Measurements from ENCODE around the gene CNPY1.

Gene CNPY1

DNA sequence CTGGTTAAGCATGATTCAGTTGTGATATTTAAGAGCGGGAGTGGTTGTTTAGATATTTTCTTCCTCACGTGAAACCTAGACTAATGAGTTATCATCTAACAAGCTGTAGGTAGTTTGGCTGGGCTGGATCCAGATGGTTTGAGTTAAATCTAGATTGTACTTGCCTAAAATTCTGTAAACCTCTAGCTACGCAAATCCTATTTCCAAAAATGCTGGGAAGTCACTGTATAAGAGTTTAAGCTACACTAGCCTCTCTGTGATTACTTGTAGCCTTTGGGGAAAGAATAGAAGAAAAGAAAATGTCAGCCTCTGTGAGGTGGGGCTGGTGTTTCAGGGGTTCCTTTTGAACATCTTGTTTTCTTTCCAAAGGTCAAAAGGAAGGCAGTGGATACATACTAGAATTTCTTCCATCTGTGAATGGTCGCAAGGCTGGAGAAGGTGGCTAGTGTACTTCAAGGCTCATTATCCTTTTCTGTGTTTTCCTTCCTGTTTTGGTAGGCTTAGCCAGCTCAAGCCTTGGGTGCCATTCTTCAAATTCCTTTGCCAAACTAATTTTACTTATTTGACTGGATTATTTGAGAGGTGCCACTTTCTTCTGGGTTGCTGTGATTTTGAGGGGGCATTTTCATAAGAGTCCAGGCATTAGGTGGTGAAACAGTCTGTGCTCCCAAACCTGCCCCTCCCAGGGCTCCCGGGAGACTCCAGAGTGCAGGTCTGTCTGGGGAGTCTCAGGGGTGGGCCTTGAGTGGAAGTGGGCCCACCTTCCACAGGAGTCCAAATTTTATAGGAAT is 93.7 kb downstream of the CNPY1 start:
- DNase-seq, result no peak

DNA sequence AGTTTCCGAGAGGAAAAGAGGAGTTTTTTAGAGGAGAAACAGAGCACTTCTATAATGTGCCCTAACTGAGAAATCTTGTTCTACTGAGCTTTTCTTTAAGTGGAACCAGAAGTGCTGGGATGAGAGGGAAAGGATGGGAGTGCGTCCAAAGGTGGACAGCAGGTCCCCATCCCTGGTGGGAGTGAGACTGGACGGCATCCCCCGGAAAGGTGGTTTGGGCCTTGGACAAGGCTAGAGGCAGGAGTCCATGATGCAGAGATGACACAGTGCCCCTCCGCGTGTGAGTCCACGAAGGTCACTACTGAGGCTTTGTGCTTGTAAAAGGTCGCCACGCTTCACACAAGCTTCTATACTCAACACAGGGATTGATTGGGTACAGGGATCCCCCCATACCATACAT is 94.5 kb downstream of the CNPY1 start:
- DNase-seq, result no peak

All from activated effector memory CD4-positive, alpha-beta T cell treated with anti-CD3 and anti-CD28 coated beads, Interleukin-2, amount 50 U/mL, for 16 hours (primary cell).